ENCODE measurements around the gene MKNK1.

Gene MKNK1

GRCh38 chr1:46568461-46568891 is 35.6 kb downstream of the MKNK1 start:
- no peak for DNase-seq (ENCODE audit: low spot score in 2 of 2)
- peaks cover 74% of the 10 kb centered on the region for H3K36me3 Mint-ChIP-seq
- no peak for ATAC-seq

DNA sequence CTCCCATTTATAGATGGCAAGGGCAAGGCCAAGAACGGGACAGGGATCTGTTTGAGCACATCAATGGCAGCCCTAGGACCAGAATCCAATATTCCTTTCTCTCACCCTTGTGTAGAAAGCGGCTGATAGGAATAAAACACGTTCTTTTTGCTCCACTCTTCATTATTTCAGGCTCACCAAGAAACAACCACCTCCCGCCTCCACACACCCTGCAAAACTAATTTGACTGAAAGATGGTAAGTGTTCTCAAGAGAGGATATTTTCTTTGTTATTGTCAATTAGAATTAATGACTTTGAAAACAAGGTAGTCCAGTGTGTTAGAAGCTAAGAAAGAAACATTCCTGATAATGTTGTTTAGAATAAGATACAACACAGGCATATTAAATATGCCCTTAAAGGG is 40.7 kb downstream of the MKNK1 start:
- Mint-ChIP-seq H3K4me3 (no peak overlapping the region), H3K27ac (peak overlapping the region; percentile 40), H3K4me1 (no peaks in the 10 kb centered on the region), H3K36me3 (peaks cover 93% of the 10 kb centered on the region), H3K9me3 (no peaks in the 10 kb centered on the region)
- no peak for DNase-seq (ENCODE audit: low spot score in 2 of 2)
- no peak for ATAC-seq

More at GRCh38 chr1:46568461-46568891, 35.6 kb downstream of the MKNK1 start:
- no peaks in the 10 kb centered on the region for H3K9me3 Mint-ChIP-seq
- H3K27ac Mint-ChIP-seq: peak overlapping the region; percentile 63
- H3K4me1 Mint-ChIP-seq: no peaks in the 10 kb centered on the region
- no peak overlapping the region for H3K4me3 Mint-ChIP-seq

GRCh38 chr1:46562498-46562897 is 41.6 kb downstream of the MKNK1 start:
- H3K4me1 Mint-ChIP-seq: no peaks in the 10 kb centered on the region
- no peak for DNase-seq (ENCODE audit: low spot score in 2 of 2)
- H3K36me3 Mint-ChIP-seq: peaks cover 93% of the 10 kb centered on the region
- ATAC-seq: no peak
- no peaks in the 10 kb centered on the region for H3K9me3 Mint-ChIP-seq
- peak overlapping the region; percentile 40 for H3K27ac Mint-ChIP-seq
- H3K4me3 Mint-ChIP-seq: no peak overlapping the region

DNA sequence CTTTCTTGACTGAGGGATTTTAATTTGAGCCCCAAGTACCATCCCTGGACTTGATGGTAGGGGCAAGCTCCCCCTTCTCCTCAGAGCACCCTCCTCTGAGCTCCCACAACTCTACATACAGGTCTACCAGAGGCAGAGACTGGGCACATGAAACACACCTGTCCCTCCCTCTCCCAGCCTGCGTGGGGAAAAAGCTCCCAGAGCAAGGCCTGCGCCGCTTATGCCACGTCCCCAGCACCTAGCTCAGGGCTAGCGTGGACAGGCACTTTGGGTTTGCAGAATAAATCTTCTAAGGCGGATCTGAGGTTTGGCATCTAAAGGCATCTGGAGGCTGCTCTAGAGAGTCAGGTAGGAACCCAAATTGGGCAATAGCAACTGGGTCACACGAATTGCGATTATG is 45.1 kb downstream of the MKNK1 start:
- Mint-ChIP-seq H3K36me3 (peaks cover 59% of the 10 kb centered on the region), H3K4me3 (no peak overlapping the region), H3K27ac (peak overlapping the region; percentile 60), H3K4me1 (peaks cover 8% of the 10 kb centered on the region), H3K9me3 (no peaks in the 10 kb centered on the region)
- no peak for ATAC-seq
- DNase-seq (ENCODE audit: low spot score in 2 of 2): no peak

DNA sequence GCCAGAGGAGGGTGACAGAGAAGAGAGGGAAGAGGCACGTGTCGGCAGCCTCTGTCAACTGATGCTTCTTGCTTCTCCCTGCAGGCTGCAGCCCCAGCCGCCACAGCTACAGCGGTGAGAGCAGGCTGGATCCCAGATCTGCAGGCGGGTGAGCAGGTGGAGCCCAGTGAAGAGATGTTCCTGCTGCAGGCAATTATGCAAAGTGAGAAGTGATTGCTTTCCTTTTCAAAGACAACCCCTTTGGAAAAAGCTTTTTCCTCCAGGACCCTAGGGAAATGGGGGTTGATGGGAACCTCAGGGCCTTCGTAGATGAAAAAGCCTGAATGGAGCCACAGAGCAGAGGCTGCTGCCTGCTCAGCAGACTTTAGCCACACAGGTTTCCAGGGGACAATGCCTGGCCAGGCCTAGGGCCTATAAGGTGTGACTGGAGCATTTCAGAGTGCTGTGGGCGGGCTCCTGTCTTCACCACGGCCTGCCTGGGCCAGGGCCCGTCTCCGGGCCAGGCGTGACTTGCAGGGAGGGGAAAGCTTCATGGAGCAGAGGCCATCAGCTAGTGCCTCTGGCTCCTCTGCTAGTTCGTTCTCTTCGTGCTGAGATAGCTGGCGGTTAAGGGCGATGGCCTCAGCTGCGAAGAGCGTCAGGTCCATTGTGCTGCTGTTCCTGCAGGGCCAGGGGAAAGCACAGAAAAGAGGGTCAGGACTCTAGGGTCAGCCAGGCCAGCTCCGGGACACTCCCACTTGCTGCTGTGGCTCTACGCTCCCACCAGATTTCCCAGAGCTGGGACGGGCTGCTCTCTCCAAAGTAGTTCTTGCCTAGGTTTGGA is 45.7 kb downstream of the MKNK1 start:
- Mint-ChIP-seq H3K4me3 (no peak overlapping the region), H3K27ac (peak overlapping the region; percentile 60), H3K36me3 (peaks cover 53% of the 10 kb centered on the region), H3K4me1 (peaks cover 8% of the 10 kb centered on the region), H3K9me3 (no peaks in the 10 kb centered on the region)
- no peak for DNase-seq (ENCODE audit: low spot score in 2 of 2)
- ATAC-seq: no peak

DNA sequence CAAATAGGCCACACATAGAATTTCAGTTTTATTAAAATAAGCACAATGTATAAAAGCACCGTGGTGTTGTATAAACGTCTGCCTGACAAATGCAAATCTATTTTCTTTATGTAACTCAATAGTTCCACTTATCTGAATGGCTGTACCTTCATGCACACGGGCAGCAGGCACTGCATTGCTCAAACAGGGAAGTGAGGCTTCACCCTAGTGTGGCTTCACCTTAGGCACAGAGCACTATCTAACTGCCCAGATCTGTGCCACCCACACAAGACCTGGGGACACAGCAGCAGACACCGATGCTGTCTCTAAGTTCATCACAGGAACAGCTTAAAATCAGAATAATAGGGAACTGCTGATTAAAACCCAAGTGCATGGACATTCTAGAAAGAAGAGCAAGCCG is 46.7 kb downstream of the MKNK1 start:
- Mint-ChIP-seq H3K9me3 (no peaks in the 10 kb centered on the region), H3K36me3 (peaks cover 43% of the 10 kb centered on the region), H3K27ac (peak overlapping the region; percentile 80), H3K4me1 (peaks cover 8% of the 10 kb centered on the region), H3K4me3 (no peak overlapping the region)
- no peak for DNase-seq (ENCODE audit: low spot score in 2 of 2)
- ATAC-seq: no peak

- Mint-ChIP-seq H3K4me1 (peaks cover 8% of the 10 kb centered on the region), H3K4me3 (no peak overlapping the region), H3K36me3 (peaks cover 38% of the 10 kb centered on the region), H3K9me3 (no peaks in the 10 kb centered on the region), H3K27ac (peak overlapping the region; percentile 80)
- ATAC-seq (peak; percentile 83), DNase-seq (ENCODE audit: low spot score in 2 of 2) (no peak)
Measured at GRCh38 chr1:46556822-46557221, 47.2 kb downstream of the MKNK1 start.

DNA sequence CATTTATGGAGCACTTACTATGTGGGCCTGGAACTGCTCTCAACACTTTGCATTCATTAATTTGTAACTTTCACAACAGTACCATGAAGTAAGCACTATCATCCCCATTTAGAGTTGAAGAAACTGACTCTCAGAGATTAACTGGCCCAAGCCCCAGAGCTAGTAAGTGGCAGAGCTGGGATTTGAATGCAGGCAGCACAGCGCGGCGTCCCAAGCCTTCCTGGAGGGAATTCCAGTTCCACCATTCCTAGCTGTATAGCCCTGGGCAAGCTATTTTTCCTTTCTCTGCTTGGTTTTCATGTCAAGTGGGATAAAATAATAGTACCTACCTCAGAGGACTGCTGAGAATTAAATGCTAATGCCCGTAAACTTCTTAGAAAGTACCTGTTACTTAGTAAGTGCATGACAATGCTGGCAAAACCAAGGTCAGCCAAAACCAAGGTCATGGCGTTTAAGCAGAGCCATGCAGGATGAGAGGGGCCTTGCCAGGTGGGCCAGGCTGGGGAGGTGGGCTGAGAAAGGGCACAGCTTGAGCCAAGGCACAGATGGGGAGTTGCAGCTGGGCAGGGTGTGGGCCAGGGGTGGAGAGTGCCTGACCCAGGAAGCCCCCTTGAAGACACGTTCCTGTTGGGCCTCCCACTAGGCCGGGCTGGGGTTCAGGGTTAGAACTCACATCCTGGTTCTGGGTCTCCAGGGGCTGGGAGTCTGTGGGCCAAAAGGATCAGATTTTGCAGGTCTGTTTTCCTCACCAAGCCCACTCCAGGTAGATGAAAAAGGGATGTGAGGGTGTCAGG is 48.0 kb downstream of the MKNK1 start:
- ATAC-seq (no peak), DNase-seq (ENCODE audit: low spot score in 2 of 2) (no peak)
- no peak overlapping the region for H3K4me3 Mint-ChIP-seq
- peak overlapping the region; percentile 80 for H3K27ac Mint-ChIP-seq
- peaks cover 33% of the 10 kb centered on the region for H3K36me3 Mint-ChIP-seq
- H3K9me3 Mint-ChIP-seq: no peaks in the 10 kb centered on the region
- H3K4me1 Mint-ChIP-seq: peaks cover 9% of the 10 kb centered on the region

DNA sequence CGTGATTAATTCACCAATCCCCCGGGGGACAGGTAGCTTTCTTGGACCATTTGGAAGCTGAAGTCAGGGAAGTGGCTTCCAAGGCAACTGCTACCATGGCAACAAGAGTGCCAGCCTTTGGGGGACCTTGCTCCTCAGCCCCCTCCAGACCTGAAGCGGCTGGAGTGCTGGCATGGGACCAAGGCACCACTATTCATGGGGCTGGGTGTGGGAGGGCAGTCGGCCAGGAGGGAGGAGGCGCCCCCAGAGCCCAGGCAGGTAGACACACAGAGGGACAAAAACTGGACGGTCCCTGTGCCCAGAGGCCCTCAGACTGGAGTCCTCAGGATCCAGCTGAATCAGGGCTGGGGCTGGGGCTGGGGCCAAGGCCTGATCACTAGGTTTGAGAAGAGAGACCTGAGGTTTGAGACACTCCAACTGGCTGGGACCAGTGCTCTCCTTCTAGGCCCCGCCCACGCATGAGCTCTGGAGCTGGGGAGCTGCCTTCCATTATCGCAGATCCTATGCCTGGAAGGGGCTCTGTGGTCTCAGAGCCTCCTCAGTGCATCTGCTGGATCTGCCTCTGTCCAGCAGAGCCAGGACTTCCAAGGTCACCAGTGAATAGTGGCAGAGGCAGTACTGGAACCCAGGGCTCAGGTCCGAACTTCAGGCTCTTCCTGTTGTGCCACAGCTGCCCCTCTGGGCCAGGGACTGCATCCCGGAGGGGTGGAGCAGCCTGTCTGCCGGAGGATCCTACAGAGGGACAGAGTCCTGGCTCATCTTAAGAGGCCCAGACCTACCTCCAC is 49.3 kb downstream of the MKNK1 start:
- Mint-ChIP-seq H3K9me3 (no peaks in the 10 kb centered on the region), H3K27ac (peak overlapping the region; percentile 61), H3K4me1 (peaks cover 21% of the 10 kb centered on the region), H3K4me3 (no peak overlapping the region), H3K36me3 (peaks cover 26% of the 10 kb centered on the region)
- ATAC-seq (no peak), DNase-seq (ENCODE audit: low spot score in 2 of 2) (no peak)

DNA sequence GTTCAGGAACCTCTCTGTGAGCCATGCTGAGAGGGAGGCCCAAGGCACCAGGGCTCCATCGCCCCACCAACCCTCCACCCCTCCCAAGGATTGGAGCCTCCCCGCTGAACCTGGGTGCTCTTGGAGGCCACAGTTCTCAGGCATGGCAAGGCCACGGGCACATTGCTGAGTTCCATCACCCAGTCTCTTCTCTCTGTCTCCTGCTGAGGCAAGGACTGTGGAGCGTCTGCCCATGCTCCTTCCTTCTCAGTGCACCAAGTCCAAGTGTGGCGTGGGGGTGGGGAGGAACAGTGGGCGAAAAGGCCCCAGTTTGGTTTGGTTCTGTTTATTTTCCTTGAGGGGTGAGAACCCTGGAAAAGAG is 49.9 kb downstream of the MKNK1 start:
- Mint-ChIP-seq H3K27ac (peak overlapping the region; percentile 61), H3K4me3 (no peak overlapping the region), H3K9me3 (no peaks in the 10 kb centered on the region), H3K4me1 (peaks cover 27% of the 10 kb centered on the region), H3K36me3 (peaks cover 27% of the 10 kb centered on the region)
- DNase-seq (ENCODE audit: low spot score in 2 of 2) (no peak), ATAC-seq (no peak)

- H3K4me3 Mint-ChIP-seq: no peak overlapping the region
- H3K27ac Mint-ChIP-seq: peak overlapping the region; percentile 37
Measured at GRCh38 chr1:46553506-46553905, 50.6 kb downstream of the MKNK1 start.

DNA sequence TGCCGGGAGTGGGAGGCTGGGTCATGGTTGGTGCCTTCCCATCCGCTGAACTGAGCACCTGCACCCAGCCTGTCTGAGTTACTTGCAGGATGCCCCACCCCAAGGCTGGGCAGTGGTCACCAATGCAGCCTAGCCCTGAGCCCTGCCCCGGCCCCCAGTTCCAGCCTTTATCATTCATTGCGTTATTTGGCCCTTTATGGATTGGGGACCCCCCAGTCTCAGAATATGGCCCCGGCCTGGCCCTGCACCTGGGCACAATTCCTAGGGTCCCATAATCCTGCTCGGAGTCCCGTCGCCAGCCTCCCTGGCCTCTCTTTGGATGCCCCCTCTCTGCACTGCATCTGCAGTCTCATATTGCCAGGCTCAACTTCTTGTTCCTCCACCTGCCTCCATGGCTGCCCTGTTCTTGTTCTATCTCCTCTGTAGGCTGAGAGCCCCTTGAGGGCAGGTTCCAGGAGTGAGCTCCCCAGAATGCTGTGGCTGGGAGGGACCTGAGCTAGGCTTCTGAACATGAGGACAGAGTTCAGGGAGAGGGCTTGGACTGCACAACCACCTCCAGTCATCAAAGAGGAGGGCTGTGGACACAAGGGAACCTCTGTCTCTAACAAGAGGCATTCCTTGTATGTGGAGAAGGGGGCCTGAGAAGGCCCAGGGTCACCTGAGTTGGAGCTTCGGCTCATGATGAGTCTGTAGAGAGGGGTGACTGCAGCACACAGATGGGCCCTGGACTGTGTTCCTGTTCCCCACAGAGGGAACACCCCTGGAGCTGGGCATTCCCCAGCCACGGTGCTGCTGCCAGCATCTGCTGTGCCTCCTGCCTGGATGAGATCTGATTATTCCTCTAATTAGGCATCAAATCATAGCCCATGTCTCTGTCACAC is 51.5 kb downstream of the MKNK1 start:
- H3K4me1 Mint-ChIP-seq: peaks cover 30% of the 10 kb centered on the region
- H3K9me3 Mint-ChIP-seq: no peaks in the 10 kb centered on the region
- peak overlapping the region; percentile 95 for H3K27ac Mint-ChIP-seq
- H3K36me3 Mint-ChIP-seq: peaks cover 12% of the 10 kb centered on the region
- H3K4me3 Mint-ChIP-seq: no peak overlapping the region
- no peak for ATAC-seq
- no peak for DNase-seq (ENCODE audit: low spot score in 2 of 2)

More at GRCh38 chr1:46553506-46553905, 50.6 kb downstream of the MKNK1 start:
- Mint-ChIP-seq H3K36me3 (peaks cover 21% of the 10 kb centered on the region), H3K4me1 (peaks cover 30% of the 10 kb centered on the region), H3K9me3 (no peaks in the 10 kb centered on the region)
- DNase-seq (ENCODE audit: low spot score in 2 of 2): no peak
- ATAC-seq: no peak

DNA sequence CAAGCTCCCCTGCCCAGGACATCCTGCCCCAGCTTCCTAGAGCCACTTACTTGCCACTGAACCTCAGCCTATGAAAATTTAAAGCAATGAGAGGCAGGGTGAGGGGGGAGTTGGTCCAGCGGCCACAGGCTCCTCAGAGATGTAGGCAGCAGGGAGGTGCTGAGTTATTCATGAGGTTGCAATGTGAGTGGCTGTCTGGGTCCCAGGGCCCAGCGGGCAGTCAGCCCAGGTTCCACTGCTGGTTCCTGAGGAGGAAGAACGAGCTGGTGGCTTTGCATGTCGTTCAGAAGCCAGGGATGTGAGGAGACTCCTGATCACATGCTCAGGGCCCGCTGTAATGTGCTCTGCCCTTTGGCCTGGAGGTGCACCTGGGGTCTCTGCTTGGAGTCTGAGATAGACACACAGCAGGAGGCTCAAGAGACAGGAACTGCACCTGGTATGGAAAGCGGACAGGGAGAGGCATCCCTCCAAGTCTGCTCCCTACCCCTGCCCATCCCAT is 52.4 kb downstream of the MKNK1 start, which contains the start of gene KNCN:
TSS of gene KNCN (minus strand) at position 51 of the 499 bp plus-strand sequence. CDS start 432 bp downstream, outside the sequence.
- no peak within 1 kb of the TSS for H3K4me3 Mint-ChIP-seq

GRCh38 chr1:46550751-46551231 is 53.3 kb downstream of the MKNK1 start:
- Mint-ChIP-seq H3K9me3 (no peaks in the 10 kb centered on the region), H3K4me1 (peaks cover 23% of the 10 kb centered on the region)

More for the DNA sequence above, 52.4 kb downstream of the MKNK1 start, which contains the start of gene KNCN:
- H3K36me3 Mint-ChIP-seq: peaks cover 10% of the 10 kb centered on the region
- H3K9me3 Mint-ChIP-seq: no peaks in the 10 kb centered on the region
- peak within 1 kb of the TSS; percentile 95 for H3K27ac Mint-ChIP-seq
- H3K4me1 Mint-ChIP-seq: peaks cover 23% of the 10 kb centered on the region
- DNase-seq (ENCODE audit: low spot score in 2 of 2) (no peak), ATAC-seq (no peak)

More at GRCh38 chr1:46550751-46551231, 53.3 kb downstream of the MKNK1 start:
- ATAC-seq: no peak
- Mint-ChIP-seq H3K27ac (peak overlapping the region; percentile 95), H3K36me3 (peaks cover 10% of the 10 kb centered on the region), H3K4me3 (no peak overlapping the region)
- DNase-seq (ENCODE audit: low spot score in 2 of 2): no peak

Measured in stimulated activated effector memory CD8-positive, alpha-beta T cell treated with anti-CD3 and anti-CD28 coated beads, Interleukin-12 subunit alpha, Interleukin-12 subunit beta, amount 100 ng/mL, for 72 hours (primary cell).